ENCODE data around the gene CER1. TPM values are rescaled to one million over a fixed set of nuclear protein-coding genes. Genes with fewer than 3 reads are reported as not detected.

CER1 gene
- total and polyA plus RNA-seq, 9 of the 15 experiments (the other 6 are each of a cell fraction or from before 2014, with no cell fraction given): not detected

DNA sequence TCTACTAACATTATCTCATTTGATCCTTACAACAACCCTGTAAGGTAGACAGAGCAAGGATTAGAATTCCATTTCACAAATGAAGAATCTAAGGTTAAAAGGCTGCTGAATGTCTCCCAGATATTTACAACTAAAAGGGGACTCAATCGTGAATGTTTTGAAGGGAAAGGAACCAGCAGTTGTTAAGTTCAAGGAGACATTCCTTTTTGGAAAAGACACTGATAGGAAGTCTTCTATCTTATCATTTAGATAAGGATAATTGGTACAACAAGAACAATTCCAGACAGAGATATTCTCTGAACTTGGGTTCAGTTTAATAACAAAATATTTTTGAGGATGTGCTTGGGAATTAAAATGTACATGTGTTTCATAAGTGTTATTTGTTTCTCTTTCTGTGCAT, 37.5 kb upstream of the CER1 start:
- BruUV-seq (replicated peaks): no TSS peak
- in situ Hi-C loops (cut with MboI) (loop anchor here (10.0 kb wide), 1 partner anchor 315 kb away; no protein-coding TSS in a partner anchor), intact Hi-C loops (cut with micrococcal nuclease) (loop anchor here (10.0 kb wide), 2 partner anchors 1335 to 1725 kb away; no protein-coding TSS in a partner anchor)
- no peak for FAIRE-seq
- no peak for DNase-seq (ENCODE audit: extremely low read depth in 1 of 4, low spot score in 3 of 4)
- Histone ChIP-seq H3K27ac (ENCODE audit: extremely low read depth, low read depth, low read length) (no peak overlapping the region), H3K4me1 (replicated peaks in 1 of 2; ENCODE audit: control insufficient read depth in 2 of 2, insufficient read depth in 2 of 2, low read length in 2 of 2) (no peaks in the 10 kb centered on the region), H3K36me3 (ENCODE audit: control insufficient read depth, insufficient read depth, low read length) (no peaks in the 10 kb centered on the region), H3K4me3 (no peak overlapping the region), H4K20me1 (replicated peaks; ENCODE audit: control insufficient read depth, insufficient read depth, low read length) (no peaks in the 10 kb centered on the region), H3K79me2 (ENCODE audit: control insufficient read depth, insufficient read depth, low read length) (no peaks in the 10 kb centered on the region), H3K27me3 (ENCODE audit: control insufficient read depth in 2 of 2, insufficient read depth in 2 of 2, low read length in 2 of 2) (no peaks in the 10 kb centered on the region; a peak in 1 of 5 replicates), H2AFZ (ENCODE audit: low read depth, low read length) (no peak overlapping the region), H3K4me2 (ENCODE audit: insufficient read depth, low read length) (no peak overlapping the region), H3K9me1 (ENCODE audit: control insufficient read depth, insufficient read depth, low read length) (no peaks in the 10 kb centered on the region), H3K9ac (ENCODE audit: insufficient read depth in 1 of 2, low read depth in 2 of 2, low read length in 2 of 2) (no peak overlapping the region), H3K9me3 (replicated peaks; ENCODE audit: control insufficient read depth, insufficient read depth, low read depth, low read length) (no peaks in the 10 kb centered on the region)
- ChIA-PET CTCF (ENCODE audit: low intra/inter-chr PET ratio) (no interaction called here), POLR2A (no interaction called here)
- WGBS (ENCODE audit: insufficient coverage, low coverage, missing lambda C conversion rate): 0% methylated on average over 1 of the region's 1 CpG
- TF ChIP-seq ZNF764 (CRISPR knock-in tag; IDR thresholded peaks at IDR 0.05; ENCODE audit: low read depth) (no peak), HDGF (IDR thresholded peaks at IDR 0.05) (no peak), MYNN (IDR thresholded peaks at IDR 0.05) (no peak), MYNN (CRISPR knock-in tag; IDR thresholded peaks at IDR 0.05) (no peak), ZNF280B (CRISPR knock-in tag; IDR thresholded peaks at IDR 0.05) (no peak), KLF10 (CRISPR knock-in tag; IDR thresholded peaks at IDR 0.05) (no peak)
- TF ChIP-seq, protein P1, sequence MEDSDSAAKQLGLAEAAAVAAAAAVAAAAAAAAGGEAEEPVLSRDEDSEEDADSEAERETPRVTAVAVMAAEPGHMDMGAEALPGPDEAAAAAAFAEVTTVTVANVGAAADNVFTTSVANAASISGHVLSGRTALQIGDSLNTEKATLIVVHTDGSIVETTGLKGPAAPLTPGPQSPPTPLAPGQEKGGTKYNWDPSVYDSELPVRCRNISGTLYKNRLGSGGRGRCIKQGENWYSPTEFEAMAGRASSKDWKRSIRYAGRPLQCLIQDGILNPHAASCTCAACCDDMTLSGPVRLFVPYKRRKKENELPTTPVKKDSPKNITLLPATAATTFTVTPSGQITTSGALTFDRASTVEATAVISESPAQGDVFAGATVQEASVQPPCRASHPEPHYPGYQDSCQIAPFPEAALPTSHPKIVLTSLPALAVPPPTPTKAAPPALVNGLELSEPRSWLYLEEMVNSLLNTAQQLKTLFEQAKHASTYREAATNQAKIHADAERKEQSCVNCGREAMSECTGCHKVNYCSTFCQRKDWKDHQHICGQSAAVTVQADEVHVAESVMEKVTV (CRISPR knock-in tag; IDR thresholded peaks at IDR 0.05): no peak
- no peak for ATAC-seq

Measured in K562 (cell line).